ENCODE measurements around the gene ADAM10. TPM values are rescaled to one million over a fixed set of nuclear protein-coding genes. Genes with fewer than 3 reads are reported as not detected.

Gene ADAM10
- total and polyA plus RNA-seq, 2 of the 4 experiments (the other 2 are of a cell fraction): 110 to 185 TPM

- peak overlapping the region; percentile 62; the same call in 1 of the 2 replicates for H3K9ac ChIP-seq (ENCODE audit: low read depth, low read length)
- H2BK120ac ChIP-seq (ENCODE audit: low read depth, low read length): peak overlapping the region; percentile 92
- CTCF ChIA-PET: no interaction called here
- H3K9me1 ChIP-seq (ENCODE audit: insufficient read depth, low read length): peaks cover 10% of the 10 kb centered on the region
- H2BK20ac ChIP-seq (ENCODE audit: low read depth, low read length): peak overlapping the region; percentile 87
- H3K23ac ChIP-seq (ENCODE audit: low read depth, low read length): peak overlapping the region; percentile 81; the same call in 1 of the 2 replicates
- H3K27me3 ChIP-seq (ENCODE audit: control insufficient read depth, insufficient read depth, low read length): no peaks in the 10 kb centered on the region
- no CpG with 5 or more reads among the region's 5 CpGs for WGBS, 2 experiments (ENCODE audit: extremely low coverage in 2 of 2, insufficient read length in 1 of 2)
- DNase-seq: peak; percentile 90
- peaks cover 9% of the 10 kb centered on the region; the same call in 1 of the 2 replicates for H4K20me1 ChIP-seq (ENCODE audit: insufficient read depth, low read length)
- peaks cover 13% of the 10 kb centered on the region for H3K4me1 ChIP-seq (ENCODE audit: control insufficient read depth, insufficient read depth, low read length)
- H3K18ac ChIP-seq (ENCODE audit: low read depth, low read length): peak overlapping the region; percentile 99; the same call in 1 of the 2 replicates
- H3K4me3 ChIP-seq (ENCODE audit: insufficient read depth, low read depth, low read length): peak overlapping the region; percentile 28; the same call in 1 of the 2 replicates
- TF ChIP-seq USF2 (IDR thresholded peaks at IDR 0.05; ENCODE audit: low read depth, low read length) (no peak), CHD1 (IDR thresholded peaks at IDR 0.05; ENCODE audit: low read depth, low read length) (no peak), BHLHE40 (IDR thresholded peaks at IDR 0.05; ENCODE audit: low read depth, low read length) (peak; percentile 37; the same call in 1 of the 2 replicates), CTCF (conservative IDR thresholded peaks at IDR 0.05; ENCODE audit: low read depth, low read length) (no peak), POLR2A (IDR thresholded peaks at IDR 0.05; ENCODE audit: low read depth, low read length) (no peak), FOS (IDR thresholded peaks at IDR 0.05; ENCODE audit: low read depth, low read length) (0 out of 2 replicates have a peak, but pooled peaks have one; percentile 14), MXI1 (IDR thresholded peaks at IDR 0.05; ENCODE audit: borderline replicate concordance, low read depth, low read length) (no peak), NFE2L2 (IDR thresholded peaks at IDR 0.05; ENCODE audit: low read depth, low read length) (no peak), ELK1 (IDR thresholded peaks at IDR 0.05; ENCODE audit: borderline replicate concordance, low read depth, low read length) (no peak), RAD21 (IDR thresholded peaks at IDR 0.05; ENCODE audit: low read length) (no peak), MAZ (IDR thresholded peaks at IDR 0.05; ENCODE audit: borderline replicate concordance, low read depth, low read length) (no peak), SMC3 (IDR thresholded peaks at IDR 0.05; ENCODE audit: low read depth, low read length) (no peak), RFX5 (IDR thresholded peaks at IDR 0.05; ENCODE audit: low read depth, low read length) (no peak), RCOR1 (IDR thresholded peaks at IDR 0.05; ENCODE audit: insufficient replicate concordance, low read length) (peak; percentile 68), CEBPB (IDR thresholded peaks at IDR 0.05; ENCODE audit: low read depth, low read length) (peak; percentile 92), MAFK (IDR thresholded peaks at IDR 0.05; ENCODE audit: low read depth, low read length) (no peak)
- peak overlapping the region; percentile 82 for H2BK5ac ChIP-seq (ENCODE audit: low read depth, low read length, poor library complexity, severe bottlenecking)
- BruUV-seq (replicated peaks): no TSS peak
- H3K9me3 ChIP-seq (ENCODE audit: control insufficient read depth, insufficient read depth, low read length): no peaks in the 10 kb centered on the region
- H3K56ac ChIP-seq (ENCODE audit: extremely low read depth, insufficient read depth, low read length): peak overlapping the region; percentile 73
- peak overlapping the region; percentile 10 to 62; a peak in 2 of 4 replicates for H4K8ac ChIP-seq (ENCODE audit: low read depth in 2 of 2, low read length in 2 of 2)
- intact Hi-C loops (cut with micrococcal nuclease) (no loop called here), in situ Hi-C loops (cut with MboI; ENCODE audit: low sequenced_read_pairs) (no loop called here), dilution Hi-C loops (cut with HindIII; ENCODE audit: low sequenced_read_pairs, unreplicated experiment) (no loop called here)
- peak overlapping the region; percentile 30; the same call in 1 of the 2 replicates for H2AK5ac ChIP-seq (ENCODE audit: low read depth, low read length)
- no peak overlapping the region for H2AK9ac ChIP-seq (replicated peaks; ENCODE audit: low read depth, low read length, poor library complexity)
- H3K79me1 ChIP-seq (ENCODE audit: low read depth in 1 of 2, low read length in 2 of 2): peaks cover 23 to 57% of the 10 kb centered on the region in 2 experiments
- H3K4ac ChIP-seq (ENCODE audit: low read depth, low read length): peak overlapping the region; percentile 71
- peak overlapping the region; percentile 80 for H3K14ac ChIP-seq (replicated peaks; ENCODE audit: low read depth, low read length)
- H2AFZ ChIP-seq (replicated peaks; ENCODE audit: low read length, poor library complexity): no peak overlapping the region
- H4K91ac ChIP-seq (ENCODE audit: insufficient read depth, low read depth, low read length): peak overlapping the region; percentile 82
- H4K5ac ChIP-seq (ENCODE audit: low read depth, low read length): peak overlapping the region; percentile 73; the same call in 1 of the 2 replicates
- peaks cover 8% of the 10 kb centered on the region for H3K36me3 ChIP-seq (ENCODE audit: control insufficient read depth, insufficient read depth, low read length)
- H3K27ac ChIP-seq (ENCODE audit: insufficient read depth, low read length): peak overlapping the region; percentile 72
- peak; percentile 79 for ATAC-seq (ENCODE audit: low read depth)
- H2BK15ac ChIP-seq (ENCODE audit: low read depth, low read length): peak overlapping the region; percentile 55; the same call in 2 of the 3 replicates
- POLR2A ChIA-PET (ENCODE audit: unreplicated experiment): no interaction called here
- H3K4me2 ChIP-seq (ENCODE audit: low read depth, low read length): peak overlapping the region; percentile 97
Observed at GRCh38 chr15:58608129-58608590, 141.3 kb downstream of the ADAM10 start.
